CD1c-positive myeloid dendritic cell (primary cell): ENCODE measurements around the gene HSD17B10.
A peak's percentile ranks its signal among the peaks of the same experiment; 100 is the strongest.
"Not testable (repeated sequence)": the region's sequence is repeated elsewhere in the genome, so short reads cannot be mapped to it uniquely, and the experiment has no call there.

Experiments used
- DNase-seq: peaks from one replicate; pipeline ENCODE4 v3.0.0-alpha.2; 2016; ENCODE audit errors: extremely low spot score

HSD17B10 gene

GRCh38 chrX:53437206-53437605, 3.0 kb upstream of the HSD17B10 start:
- DNase-seq: no peak

- peak; percentile 63 for DNase-seq
Observed at GRCh38 chrX:53435997-53436396, 1.8 kb upstream of the HSD17B10 start.

- DNase-seq: no peak
Observed at GRCh38 chrX:53430231-53430630, 3.9 kb downstream of the HSD17B10 start.

GRCh38 chrX:53429755-53430154, 4.4 kb downstream of the HSD17B10 start:
- DNase-seq: no peak

GRCh38 chrX:53422861-53423306, 11.3 kb downstream of the HSD17B10 start, which contains the start of gene RIBC1:
RIBC1 (plus strand) TSS chrX:53422873; CDS start chrX:53426277, 3,404 bp downstream.
- no peak for DNase-seq

GRCh38 chrX:53422086-53422860, 11.9 kb downstream of the HSD17B10 start, which contains the start of gene SMC1A:
SMC1A (minus strand) TSS chrX:53422654; CDS start chrX:53422600, 54 bp downstream.
- peak; percentile 96 for DNase-seq

- DNase-seq: no peak
Observed at GRCh38 chrX:53421772-53422085, 12.4 kb downstream of the HSD17B10 start.

- DNase-seq: no peak
Observed at GRCh38 chrX:53421125-53421524, 13.0 kb downstream of the HSD17B10 start.

GRCh38 chrX:53420351-53420750, 13.8 kb downstream of the HSD17B10 start:
- DNase-seq: not testable (repeated sequence)

GRCh38 chrX:53412446-53412845, 21.7 kb downstream of the HSD17B10 start:
- no peak for DNase-seq

- DNase-seq: no peak
Observed at GRCh38 chrX:53403535-53403934, 30.6 kb downstream of the HSD17B10 start.

GRCh38 chrX:53398216-53398615, 36.0 kb downstream of the HSD17B10 start:
- DNase-seq: no peak

- DNase-seq: no peak
Observed at GRCh38 chrX:53395605-53396298, 38.4 kb downstream of the HSD17B10 start.

GRCh38 chrX:53383376-53384076, 50.6 kb downstream of the HSD17B10 start:
- DNase-seq: no peak
